Measurements from ENCODE around the gene GANAB.
"Not testable (repeated sequence)": the region's sequence is repeated elsewhere in the genome, so short reads cannot be mapped to it uniquely, and the experiment has no call there.

The GANAB gene

DNA sequence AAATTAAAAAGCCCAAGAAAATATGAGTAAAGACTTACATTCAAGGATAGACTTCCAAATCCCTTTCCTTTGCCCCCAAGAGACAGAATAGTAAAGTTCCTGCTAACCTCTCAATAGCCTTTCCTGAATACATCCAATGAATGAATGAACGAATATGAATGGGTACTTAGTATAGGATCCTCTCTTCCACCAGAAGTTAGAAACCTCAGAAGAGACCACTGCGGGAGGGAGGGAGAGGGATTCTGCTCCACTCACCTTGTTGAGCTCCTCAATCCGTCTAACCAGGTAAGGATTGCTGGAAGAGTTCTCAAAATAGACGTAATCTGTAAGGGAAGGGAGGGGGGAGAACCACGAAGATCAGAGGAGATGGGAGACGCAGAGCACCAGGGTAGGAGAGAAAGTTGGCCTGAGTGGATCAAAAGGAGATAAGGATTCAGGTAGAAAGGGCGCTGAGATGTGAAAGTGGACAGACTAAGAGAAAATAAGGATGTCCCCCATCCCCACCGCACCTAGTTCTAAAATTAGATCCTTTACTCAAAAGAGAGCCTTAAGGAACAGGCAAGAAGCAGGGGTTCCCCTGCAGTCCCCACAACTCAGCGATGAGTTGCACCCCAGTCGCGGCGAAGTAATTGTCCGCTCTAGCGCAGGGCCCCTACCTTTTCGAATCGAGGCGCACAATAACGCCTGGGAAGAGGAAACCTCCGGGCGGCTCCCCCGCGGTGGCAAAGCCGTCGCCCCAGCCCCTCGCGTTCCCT, 45.9 kb downstream of the GANAB start:
- DNase-seq = no peak

DNA sequence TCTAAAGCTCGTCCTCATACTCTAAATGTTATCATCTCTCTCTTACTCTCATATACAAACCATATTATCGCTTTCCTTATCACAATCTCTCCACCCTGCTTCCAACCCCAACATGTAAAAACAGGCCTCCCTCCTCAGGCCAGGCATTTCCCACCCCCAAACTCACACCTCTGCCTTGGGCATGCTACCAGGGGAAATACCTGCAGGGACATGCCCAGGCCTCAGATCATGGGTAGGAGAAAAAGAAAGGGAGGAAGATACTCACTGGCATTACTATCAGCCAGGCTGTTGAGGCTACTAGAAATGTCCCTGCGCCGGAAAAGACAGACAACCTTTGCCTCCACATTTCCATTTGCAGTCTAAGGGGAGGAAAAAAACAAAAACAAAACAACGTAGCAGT, 46.5 kb downstream of the GANAB start:
- DNase-seq = peak in 1 of 2 experiments; percentile 50

DNA sequence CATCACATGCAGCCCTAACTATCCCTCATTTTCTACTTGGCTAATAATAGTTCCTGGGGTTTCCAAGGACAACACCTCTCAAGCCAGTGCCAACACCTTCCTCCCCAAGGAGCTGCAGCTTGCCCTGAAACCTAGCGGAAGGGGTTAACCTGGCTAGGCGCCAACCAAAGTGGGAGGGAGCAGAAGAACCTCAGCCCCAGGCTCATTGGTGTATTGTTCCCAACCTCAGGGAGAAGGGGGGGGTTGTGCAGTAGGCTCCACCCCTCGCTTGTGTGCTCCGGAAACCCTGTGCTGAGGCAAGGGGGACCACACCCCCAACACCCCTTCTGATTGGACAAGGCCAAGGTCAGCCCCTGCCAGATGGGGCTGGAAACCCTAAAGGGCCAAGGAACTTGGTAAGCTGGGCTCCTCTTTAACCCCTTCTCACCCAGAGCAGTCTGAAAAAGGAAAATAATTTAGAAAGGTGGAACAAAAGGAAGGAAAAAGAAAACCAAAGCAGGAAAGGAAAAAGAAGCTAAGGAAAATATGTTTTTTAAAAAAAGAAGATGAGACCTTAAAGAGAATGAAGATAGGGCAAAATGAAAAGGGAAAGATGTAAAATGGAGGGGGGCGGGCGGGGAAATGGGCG, 47.2 kb downstream of the GANAB start:
- DNase-seq = peak; percentile 96

DNA sequence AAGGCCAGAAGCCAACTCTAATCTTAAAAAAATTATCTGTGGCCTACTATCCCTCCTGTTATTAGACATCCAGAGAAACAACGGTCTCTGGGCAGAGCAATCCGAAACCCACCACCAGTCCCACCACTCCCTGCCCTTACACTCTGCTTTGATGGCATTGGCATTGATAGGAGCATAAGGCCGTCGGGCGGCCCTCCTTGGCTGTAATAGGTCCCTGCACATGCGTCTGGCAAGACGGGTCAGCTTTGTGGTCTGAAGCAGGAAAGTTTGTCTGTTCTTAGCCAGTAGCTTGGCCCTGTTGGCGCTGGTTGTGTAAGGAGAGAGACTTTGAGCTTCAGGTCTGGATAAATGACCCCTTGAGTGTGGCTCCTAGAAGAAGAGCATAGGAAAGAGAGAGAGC, 51.3 kb downstream of the GANAB start:
- no peak for DNase-seq

DNA sequence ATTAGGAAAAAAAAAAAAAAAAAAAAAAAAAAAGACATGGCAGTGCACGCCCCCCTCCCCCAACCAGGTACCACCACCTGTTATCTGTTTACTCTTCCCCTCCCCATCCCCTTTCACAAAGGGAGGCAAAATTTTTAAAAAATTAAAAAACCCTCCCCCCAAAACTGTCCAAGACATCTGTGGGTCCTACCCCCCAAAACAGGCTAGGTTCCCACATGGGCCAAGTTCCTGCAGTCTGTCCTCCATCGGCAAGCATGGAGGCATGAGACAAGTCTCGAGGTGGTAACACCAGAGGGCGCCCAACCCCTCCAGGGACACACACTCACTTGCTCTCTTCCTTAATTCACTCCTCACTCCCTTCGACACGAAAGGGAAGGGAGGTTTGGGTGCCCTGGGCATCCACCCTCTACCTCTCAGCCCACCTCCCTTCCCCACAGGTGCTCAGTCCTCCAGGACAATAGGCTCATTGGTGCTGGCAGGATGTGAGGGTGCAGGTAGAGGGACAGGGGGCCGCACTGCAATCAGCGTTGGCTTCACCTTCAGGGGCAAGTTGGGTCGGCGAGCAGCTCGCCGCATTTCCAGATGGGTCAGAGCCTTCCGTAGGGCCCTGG, 52.9 kb downstream of the GANAB start:
- DNase-seq = peak; percentile 85 to 86

DNA sequence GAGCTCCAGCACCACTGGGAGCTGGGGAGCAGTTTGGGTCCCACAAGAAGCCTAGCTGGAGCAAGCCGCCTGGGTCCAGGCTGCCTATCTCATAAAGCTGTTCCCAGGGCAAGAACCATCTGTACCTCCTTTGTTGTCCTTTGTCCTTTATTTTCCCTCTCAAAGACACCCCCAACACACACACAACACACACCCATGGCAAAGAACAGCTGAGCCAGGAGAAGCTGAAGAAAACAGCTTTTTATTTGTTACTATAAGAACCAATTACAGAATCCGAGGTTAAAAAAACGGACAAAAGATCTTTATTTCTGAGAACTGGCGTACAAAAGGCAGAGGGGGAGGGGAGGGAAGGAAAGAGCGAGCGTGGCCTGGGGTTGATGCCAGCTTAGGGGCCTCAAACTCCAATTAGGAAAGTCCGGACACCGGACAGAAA, 53.4 kb downstream of the GANAB start:
- DNase-seq = no peak

DNA sequence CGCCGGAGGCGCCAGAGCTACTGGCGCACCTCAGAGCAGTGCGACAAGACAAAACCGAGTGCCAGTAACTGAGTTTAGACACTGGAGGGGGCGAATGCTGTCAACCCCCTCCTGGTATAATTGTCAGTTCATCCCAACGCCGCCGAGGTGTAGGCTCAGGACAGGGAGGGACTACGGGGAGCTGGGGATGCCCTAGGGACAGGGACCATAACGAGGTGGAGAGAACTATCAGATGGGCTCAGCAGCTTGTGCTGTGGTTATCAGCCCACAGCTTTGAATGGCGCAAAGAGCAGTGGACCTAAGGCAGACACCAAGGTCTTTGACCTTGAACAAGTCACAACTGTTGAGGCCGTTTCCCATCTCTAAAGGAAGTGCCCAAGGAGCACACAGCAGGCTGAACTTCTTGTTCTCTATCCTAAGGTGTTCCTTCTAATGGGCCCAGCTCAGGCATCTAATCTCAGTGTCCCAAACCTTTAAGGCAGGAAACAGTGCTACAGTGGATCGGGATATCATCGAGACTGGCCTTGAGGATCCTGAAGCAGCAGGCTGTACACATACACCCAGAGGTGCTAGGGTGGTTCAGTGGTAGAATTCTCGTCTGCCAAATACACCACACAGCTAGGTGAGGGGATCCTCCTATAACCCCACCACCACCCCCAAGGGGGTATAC, 54.1 kb downstream of the GANAB start:
- DNase-seq = peak in 1 of 2 experiments; percentile 41

DNA sequence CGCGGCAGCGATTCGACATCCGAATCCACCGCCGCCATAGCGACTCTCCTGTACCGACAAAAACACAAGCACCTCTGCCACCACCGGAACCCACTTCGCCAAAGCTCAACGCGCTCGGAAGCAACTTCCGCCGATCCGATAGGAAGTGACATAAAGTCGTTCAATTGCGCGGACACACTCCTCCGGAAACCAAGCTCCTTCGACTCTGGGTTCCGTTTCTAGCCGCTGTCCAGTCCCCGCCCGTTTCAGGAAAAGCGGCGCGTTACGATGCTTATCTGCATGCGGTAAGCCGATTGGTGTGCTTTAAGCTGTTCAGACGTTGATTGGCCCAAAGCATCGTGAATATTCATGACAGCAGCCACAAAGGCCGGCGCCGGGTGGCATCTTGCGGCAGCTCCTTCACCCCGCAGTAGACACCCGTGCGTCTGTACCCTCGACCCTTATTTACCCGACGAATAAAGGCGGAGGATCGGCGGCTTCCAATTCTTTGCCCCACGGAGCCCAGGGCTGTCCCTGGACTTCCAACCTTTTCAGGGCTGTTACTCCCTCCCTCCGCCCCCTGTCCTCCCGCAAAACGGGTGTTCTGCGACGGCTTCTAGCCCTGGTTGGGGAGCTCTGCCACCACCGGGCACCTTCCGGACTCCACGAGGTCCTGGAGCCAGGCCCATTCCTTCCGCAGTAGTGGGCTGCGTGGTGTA, 54.8 kb downstream of the GANAB start, which contains the start of gene TUT1:
Gene TUT1 (minus strand): TSS at position 76 of the 698 bp plus-strand sequence. CDS start 38 bp downstream, at position 38.
- DNase-seq = peak; percentile 97 to 98

DNA sequence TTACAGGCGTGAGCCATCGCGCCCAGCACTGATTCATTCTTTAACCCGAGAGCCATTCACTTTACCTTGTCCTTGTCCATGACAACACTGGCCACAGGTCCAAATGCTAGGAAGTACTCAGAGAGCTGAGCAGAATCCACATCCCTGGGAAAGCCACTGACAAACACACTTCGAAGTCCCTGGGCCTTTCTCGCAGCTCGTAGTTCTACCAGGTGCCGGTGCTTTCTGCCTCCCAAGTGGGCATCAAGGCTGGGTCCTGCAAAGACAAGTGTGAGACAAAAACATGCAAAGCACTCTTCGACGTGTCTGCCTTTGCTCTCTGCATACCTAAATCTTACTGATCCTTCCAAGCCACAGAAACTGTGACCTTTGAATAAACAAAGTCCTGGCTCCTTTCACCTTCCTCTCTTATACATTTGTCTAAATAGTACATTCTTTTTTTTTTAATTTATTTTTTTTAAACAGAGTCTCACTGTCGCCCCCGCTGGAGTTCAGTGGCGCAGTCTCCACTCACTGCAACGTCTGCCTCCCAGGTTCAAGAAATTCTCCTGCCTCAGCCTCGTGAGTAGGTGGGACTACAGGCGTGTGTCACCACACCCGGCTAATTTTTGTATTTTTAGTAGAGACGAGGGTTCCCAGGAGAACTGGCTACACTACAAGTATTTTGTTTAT, 57.3 kb downstream of the GANAB start:
- DNase-seq = peak in 1 of 2 experiments; percentile 47

DNA sequence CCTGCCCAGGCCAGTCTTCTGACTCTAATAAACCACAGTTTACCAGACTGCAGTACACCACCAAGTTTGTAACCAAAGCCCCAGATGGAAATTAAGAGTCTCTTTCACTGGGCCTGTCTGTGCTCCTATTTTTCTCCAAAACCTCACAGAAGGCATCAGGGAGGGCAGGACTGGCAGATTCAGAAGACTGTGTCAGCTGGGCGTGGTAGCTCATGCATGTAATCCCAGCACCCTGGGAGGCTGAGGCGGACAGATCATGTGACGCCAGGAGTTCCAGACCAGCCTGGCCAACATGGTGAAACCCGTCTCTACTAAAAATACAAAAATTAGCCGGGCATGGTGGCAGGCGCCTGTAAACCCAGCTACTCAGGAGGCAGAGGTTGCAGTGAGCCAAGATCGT, 61.1 kb downstream of the GANAB start:
- not testable (repeated sequence) for DNase-seq

DNA sequence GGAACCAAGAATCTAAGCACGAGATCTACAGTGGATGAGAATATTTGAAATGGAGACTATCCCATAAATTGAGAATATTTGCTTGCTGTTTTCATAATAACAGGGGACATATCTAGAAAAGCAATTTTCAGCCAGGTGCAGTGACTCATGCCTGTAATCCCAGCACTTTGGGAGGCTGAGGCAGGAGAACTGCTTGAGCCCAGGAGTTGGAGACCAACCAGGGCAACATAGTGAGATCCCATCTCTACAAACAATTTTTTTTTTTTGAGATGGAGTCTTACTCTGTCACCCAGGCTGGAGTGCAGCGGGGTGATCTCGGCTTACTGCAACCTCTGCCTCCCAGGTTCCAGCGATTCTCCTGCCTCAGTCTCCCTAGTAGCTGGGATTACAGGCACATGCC, 64.7 kb downstream of the GANAB start:
- DNase-seq = not testable (repeated sequence)

DNA sequence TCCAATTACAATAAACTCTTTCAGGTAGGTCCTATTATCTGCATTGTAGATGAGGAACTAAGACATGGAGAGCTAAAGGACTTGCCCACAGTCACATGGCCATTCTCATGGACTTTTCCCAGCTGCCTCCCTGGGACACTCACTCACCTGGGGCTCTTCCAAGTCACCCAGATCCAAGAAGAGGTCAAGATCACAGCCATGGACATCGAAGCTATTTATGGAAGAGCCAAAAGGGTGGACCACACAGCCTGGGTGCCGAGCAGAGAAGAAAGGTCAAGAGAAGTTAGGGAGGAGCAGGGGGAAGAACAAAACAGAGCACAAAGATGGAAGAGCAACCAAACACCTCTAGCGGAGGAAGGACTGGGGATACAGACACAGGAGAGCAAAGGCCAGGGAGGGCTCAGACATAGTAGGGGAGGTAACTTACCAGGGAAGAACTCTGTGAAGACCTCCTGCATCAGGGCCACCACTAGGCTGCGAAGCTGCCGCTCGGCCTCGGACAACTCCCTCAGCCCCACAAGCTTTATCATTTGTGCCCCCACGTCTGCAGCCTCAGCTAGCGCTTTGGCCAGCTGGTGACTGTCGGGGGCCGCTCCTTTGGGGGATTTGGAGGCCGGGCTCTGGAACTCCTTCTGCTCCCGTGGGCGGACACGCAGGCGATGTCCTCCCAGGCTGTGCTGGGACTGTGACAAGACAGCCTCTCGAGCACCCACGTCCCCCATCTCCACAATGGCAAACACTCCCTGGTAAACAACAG, 65.3 kb downstream of the GANAB start:
- DNase-seq = no peak

DNA sequence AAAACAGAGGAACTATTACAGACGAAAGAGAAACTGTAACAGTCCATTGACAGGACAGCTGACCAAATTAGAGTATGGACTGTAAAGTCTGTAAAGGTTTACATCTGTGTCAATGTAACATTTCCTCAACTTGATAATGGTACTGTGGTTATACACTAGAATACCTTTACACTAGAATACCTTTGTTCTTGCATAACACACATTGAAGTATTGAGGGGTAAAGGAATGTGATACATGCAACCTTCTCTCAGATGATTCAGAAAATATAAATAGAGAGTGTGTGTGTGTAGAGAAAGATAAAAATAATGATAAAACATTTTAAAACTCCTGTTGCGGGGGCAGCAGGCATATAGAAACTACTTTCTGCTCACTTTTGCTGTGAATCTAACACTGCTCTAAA, 67.2 kb downstream of the GANAB start:
- DNase-seq = no peak

DNA sequence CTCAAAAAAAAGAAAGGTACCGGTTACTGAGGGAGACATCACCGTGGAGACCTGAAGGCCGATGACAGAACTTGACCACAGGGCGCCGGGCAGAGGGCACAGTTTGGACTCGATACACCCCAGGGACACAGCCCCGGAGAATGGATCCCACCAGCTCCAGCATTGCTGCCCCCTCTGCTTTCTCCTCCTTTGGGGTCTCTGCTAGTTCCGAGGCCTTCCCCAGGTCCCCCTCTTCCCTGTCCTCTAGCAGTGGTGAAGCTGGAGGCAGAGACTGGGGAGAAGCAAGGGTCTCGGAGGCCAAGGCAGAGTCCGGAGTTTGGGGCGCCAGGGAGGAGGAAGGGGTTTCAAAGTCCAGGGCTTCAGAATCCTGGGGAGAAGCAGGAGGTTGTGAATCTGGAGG, 67.9 kb downstream of the GANAB start:
- no peak for DNase-seq

DNA sequence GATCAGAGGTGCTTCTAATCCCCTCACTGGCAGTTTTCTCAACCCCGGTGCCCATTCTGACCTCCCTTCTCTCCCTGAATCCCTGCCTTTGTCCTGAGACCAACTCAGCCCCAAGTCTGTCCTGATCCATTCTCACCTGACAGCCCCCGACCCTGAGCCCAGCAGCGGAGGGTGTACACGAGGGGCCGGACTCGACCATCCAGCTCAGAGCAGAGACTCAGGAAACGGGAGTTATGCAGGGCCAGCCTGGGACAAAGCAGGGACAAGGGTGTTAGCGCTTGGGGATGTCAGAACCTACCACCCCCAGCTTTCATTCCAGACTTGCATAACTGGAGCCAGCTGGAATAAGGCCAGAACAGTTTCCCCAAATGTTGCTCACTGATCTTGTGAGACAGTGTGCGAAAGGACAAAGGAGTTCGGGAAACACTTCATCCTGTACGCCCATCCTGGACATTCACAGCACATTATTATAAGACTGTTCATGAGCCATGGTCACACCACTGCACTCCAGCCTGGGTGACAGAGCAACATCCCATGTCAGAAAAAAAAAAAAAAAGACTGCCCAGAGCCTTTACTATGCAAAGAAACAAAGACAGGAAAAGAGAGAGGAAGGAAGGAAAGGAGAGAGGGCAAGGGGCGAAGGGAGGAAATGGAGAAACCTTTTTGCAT, 69.2 kb downstream of the GANAB start:
- no peak for DNase-seq

DNA sequence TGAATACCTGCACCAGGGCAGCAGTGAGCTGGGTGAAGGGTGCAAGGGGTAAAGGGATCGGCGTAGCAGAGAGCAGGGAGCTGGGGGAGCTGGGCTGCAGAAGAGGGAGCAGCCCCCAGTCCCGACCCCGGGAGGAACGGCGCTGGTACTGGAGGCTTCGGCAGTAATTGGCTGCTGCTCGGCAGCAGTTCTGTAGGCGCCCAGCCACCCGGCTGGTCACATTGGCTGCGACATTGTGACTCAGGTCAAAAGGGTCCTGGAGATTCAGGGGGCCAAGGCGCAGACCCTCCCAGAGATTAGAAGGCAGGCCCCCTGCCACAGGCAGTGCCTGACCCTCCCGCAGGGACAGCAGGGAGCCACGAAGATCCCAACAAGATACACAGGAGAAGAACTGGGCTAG, 70.6 kb downstream of the GANAB start:
- no peak for DNase-seq

DNA sequence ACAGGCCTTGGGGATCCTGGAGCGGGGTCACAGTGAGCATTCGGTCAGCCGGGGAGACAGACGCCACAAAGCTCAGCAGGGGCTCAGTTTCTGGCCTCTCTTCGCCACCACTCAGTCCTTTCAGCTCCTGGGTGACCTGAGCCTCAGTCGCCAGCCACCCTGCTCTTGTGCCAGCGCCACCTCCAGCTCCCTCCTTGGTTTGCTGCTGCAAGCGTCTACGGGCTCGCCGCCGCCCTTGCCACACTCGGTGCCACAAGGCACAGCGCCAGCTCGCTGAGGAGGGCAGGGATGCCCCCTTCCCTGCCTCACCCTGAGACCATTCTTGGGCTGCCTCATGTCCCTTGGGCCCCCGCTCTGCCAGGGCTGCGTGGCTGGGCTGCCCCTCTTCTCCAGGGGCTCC, 71.3 kb downstream of the GANAB start:
- DNase-seq = no peak

Measured in activated T-cell treated with anti-CD3 and anti-CD28 coated beads, Interleukin-2, amount 50 U/mL, for 48 hours (primary cell).